Activated CD4-positive, CD25-positive, alpha-beta regulatory T cell treated with anti-CD3 and anti-CD28 coated beads, Interleukin-2, amount 50 U/mL, for 16 hours (primary cell): ENCODE data around the gene PERCC1.
"Not testable (repeated sequence)": the region's sequence is repeated elsewhere in the genome, so short reads cannot be mapped to it uniquely, and the experiment has no call there.

Source experiments
- DNase-seq: peaks from one replicate; pipeline ENCODE4 v3.0.0-alpha.2; 2020; ENCODE audit warnings: low read depth, low spot score

The PERCC1 gene

GRCh38 chr16:1434644-1435592 lies 4.0 kb downstream of the PERCC1 start:
- no peak for DNase-seq

GRCh38 chr16:1435921-1436697 lies 5.2 kb downstream of the PERCC1 start:
- no peak for DNase-seq

GRCh38 chr16:1436731-1437355 lies 6.0 kb downstream of the PERCC1 start:
- no peak for DNase-seq

GRCh38 chr16:1437606-1438005 lies 6.7 kb downstream of the PERCC1 start:
- DNase-seq: no peak

DNA sequence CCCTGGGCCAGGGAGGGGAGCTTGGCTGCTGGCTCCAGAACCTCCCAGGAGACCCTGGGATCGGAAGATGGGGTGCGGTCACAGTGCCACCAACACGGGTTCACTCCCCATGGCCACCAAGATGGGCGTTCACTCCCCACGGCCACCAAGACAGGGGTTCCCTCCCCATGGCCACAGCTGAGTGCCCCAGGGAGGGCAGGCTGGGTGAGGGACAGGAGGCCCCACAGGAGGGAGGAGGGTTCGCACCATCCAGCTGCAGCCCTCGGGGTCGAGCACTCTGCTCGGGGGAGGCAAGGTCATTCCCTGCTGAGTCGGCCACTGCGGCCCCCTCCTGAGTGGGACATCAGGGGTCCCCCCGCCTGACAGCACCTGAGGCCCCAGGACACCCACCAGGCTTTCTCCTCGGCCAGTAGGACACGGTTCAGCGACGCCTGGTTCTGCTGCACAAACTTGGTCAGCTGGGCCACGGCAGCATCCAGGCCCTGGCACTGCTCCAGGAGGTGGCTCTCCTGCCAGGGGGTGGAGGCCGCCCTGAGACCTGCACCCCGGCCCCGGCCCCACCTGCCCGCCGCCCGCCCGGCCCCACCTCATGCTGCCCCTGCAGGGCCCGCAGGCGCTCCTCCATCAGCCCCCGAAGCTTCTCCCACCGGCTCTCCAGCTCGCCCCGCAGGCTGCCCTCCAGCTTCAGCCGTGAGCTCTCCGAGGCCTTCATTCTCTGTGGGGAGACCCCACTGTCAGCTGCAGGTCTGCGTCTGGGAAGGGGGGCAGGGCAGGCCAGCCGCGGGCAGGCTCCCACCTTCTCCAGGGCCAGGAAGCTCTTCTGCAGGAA lies 7.6 kb downstream of the PERCC1 start:
- no peak for DNase-seq

- DNase-seq: no peak
Measured at GRCh38 chr16:1439058-1439698, 8.3 kb downstream of the PERCC1 start.

DNA sequence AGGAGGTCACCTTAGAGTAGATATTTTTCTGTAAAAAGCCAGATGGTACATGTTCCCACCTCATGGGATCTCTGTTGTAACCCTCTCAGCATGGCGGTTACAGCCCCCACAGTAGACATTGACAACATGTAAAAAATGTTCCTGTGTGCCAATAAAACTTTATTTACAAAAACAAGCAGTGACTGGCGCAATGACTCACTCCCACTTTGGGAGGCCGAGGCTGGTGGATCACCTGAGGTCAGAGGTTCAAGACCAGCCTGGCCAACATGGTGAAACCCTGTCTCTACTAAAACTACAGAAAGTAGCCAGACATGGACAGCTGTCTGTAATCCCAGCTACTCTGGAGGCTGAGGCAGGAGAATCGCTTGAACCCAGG lies 8.8 kb downstream of the PERCC1 start:
- DNase-seq: not testable (repeated sequence)

GRCh38 chr16:1441391-1441829 lies 10.5 kb downstream of the PERCC1 start:
- DNase-seq: no peak

DNA sequence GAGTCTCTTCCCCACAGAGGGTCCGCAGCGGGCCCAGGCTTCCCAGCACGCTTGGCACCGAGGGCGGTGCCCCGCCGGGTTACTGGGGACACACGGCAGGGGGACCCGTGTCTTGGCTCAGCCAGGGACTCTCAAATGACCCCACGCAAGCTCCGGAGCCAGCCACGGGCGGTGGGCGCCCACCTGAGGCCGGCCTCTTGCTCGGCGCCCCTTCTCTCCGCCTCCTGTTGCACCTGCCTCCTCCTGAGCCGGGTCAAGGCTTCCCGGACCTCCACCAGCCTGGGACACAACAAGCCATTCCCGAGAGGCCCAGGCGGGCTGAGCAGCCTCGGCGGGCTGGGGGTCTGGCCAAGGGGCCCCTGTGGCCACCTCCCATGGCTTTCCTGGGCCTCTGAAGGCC lies 11.8 kb downstream of the PERCC1 start:
- no peak for DNase-seq

DNA sequence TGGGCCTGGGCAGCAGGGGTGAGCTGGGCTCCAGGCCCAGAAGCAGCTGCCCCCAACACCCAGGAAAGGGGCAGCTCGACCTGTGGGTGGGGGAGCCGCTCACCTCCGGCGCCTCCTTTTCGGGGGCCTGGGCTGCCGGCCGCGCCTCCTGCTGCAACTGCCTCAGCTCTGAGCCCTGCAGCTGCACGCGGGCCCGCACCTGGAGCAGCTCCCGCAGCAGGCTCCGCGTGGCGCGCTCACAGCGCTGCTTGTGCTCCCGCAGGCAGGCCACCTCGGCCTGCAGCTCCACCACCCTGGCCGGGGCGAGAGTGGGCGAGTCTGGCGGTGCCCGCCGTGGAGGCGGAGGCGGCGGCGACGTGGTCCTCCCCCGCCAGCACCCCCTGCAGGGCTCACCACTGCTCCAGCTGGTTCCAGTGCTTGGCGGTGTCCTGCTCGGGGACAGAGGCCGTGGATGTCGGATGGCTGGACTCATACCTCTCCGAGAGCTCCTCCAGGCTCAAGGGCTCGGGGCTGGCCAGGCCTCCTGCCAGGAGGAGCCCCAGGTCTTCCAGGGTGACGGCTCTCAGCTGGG lies 12.6 kb downstream of the PERCC1 start:
- DNase-seq: no peak

- no peak for DNase-seq
Measured at GRCh38 chr16:1443980-1444729, 13.3 kb downstream of the PERCC1 start, which contains the start of gene CCDC154. TSS of gene CCDC154 (minus strand) at chr16:1444556. CDS start at chr16:1444322, 234 bp downstream.

GRCh38 chr16:1444730-1445517 lies 14.0 kb downstream of the PERCC1 start:
- DNase-seq: no peak

GRCh38 chr16:1445518-1446203 lies 14.8 kb downstream of the PERCC1 start:
- DNase-seq: no peak

DNA sequence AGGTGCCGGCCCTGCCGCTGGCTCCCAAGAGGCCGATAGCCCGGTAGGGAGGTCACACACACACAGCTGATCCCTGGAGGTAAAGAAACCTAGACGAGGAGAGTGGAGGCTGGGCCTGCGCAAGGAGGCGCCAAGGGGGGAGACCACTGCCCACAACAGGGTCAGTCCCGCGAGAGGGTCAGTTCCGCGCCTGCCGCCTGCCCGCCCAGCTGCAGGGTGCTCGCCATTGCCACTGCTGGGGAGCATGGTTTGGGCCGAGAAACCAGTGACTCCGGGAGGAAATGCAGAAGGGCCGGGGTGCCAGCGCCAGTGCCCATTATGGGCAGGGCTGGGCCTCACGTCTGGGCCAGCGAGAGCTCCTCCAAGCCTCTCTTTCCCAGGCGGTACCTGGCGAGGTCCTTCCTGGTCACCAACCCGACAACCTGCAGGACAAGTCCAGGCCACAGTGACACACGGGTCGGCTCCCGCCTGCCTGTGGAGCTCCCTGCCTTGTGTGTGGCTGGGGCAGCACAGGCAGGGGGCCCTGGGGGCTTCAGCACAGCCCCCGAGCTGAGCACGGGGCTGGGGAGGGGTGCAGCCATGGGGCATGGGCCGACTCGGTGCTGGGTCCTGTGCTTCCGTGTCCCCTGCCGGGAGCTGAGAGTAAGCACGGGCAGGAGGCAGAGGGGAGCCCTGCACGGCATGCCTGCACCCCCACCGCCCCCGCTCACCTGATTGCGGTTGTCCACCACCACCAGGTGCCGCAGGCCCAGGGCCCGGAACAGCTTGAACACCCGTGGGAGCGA lies 15.6 kb downstream of the PERCC1 start:
- no peak for DNase-seq

GRCh38 chr16:1447965-1448364 lies 17.1 kb downstream of the PERCC1 start:
- no peak for DNase-seq

DNA sequence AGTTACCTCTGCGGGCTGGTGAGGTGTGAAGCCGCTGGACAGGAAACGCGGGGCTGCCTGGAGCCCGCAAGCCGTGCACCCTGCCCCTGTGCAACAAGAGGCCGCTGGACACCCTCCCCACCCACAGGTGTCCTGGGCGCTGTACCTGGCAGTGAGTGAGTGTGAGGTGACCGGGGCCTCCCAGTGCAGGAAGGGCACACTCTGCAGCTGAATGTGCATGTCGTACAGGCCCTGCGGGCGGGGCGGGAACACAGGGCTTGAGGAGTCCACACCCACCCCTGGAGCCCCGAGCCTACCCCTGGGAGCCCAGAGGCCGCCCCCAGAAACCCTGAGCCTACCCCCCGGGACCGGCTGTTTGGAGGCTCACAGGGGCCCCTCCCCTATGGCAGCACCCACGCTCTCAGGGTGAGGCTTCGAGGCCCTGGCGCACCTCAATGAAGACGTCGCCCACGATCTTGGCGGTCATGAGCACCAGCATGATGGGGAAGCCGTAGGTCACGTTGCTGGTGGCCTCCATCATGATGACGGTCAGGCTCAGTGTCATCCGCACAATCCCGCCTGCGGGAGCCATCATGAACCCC lies 17.7 kb downstream of the PERCC1 start:
- no peak for DNase-seq

GRCh38 chr16:1449201-1449788 lies 18.4 kb downstream of the PERCC1 start:
- DNase-seq: no peak
